ENCODE measurements around the gene MCTS1. TPM values are rescaled to one million over a fixed set of nuclear protein-coding genes. Genes with fewer than 3 reads are reported as not detected.

The MCTS1 gene, protein sequence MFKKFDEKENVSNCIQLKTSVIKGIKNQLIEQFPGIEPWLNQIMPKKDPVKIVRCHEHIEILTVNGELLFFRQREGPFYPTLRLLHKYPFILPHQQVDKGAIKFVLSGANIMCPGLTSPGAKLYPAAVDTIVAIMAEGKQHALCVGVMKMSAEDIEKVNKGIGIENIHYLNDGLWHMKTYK
- total RNA-seq = 67.3 and 70.1 TPM in 2 replicates

GRCh38 chrX:120603707-120604360 lies at the start of gene MCTS1:
Gene MCTS1 (plus strand): TSS chrX:120604101. CDS start chrX:120604237, 136 bp downstream.
- Mint-ChIP-seq H3K27ac (peak within 1 kb of the TSS; percentile 99), H3K9me3 (no peaks in the 10 kb centered on the region), H3K27me3 (ENCODE audit: insufficient read depth) (no peaks in the 10 kb centered on the region), H3K4me1 (ENCODE audit: low read depth) (peaks cover 10% of the 10 kb centered on the region), H3K4me3 (peak within 1 kb of the TSS; percentile 99), H3K36me3 (ENCODE audit: low read depth) (peaks cover 8% of the 10 kb centered on the region)
- intact Hi-C loops (cut with micrococcal nuclease) = loop anchor here (1.0 to 10.0 kb wide), 5 partner anchors 26 to 701 kb away; partner anchors contain the start of genes C1GALT1C1 and ZBTB33
- DNase-seq (ENCODE audit: low spot score) = peak; percentile 75

DNA sequence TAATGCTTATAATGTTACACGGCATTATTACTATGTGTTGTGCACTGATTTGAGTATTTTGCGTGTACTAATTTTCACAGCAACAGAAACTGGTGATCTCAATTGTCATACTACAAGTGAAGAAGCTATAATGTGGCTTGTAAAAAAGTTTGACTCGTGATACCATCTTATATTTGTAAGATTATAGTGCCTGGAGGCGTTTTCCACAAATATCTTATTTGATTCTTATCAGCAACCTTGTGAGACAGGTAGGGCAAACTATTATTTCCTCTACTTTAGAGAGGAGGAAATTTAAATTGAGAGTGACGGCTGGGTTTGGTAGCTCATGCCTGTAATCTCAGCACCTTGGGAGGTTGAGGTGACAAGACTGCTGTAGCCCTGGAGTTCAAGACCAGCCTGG lies 47.6 kb upstream of the MCTS1 start:
- intact Hi-C loops (cut with micrococcal nuclease) = no loop called here
- no peak overlapping the region for H3K27ac Mint-ChIP-seq
- no peaks in the 10 kb centered on the region for H3K27me3 Mint-ChIP-seq (ENCODE audit: insufficient read depth)

GRCh38 chrX:120559804-120560203 lies 44.1 kb upstream of the MCTS1 start:
- Mint-ChIP-seq H3K9me3 (no peaks in the 10 kb centered on the region), H3K36me3 (ENCODE audit: low read depth) (peaks cover 5% of the 10 kb centered on the region), H3K27ac (peak overlapping the region; percentile 97), H3K4me3 (peak overlapping the region; percentile 99), H3K4me1 (ENCODE audit: low read depth) (peaks cover 31% of the 10 kb centered on the region), H3K27me3 (ENCODE audit: insufficient read depth) (no peaks in the 10 kb centered on the region)
- intact Hi-C loops (cut with micrococcal nuclease) = loop anchor here (2.0 to 5.0 kb wide), 5 partner anchors 192 to 747 kb away; partner anchors contain the start of genes NDUFA1, RNF113A and ZBTB33
- no peak for DNase-seq (ENCODE audit: low spot score)

More for the DNA sequence above, 47.6 kb upstream of the MCTS1 start:
- DNase-seq (ENCODE audit: low spot score) = no peak
- Mint-ChIP-seq H3K36me3 (ENCODE audit: low read depth) (peaks cover 5% of the 10 kb centered on the region), H3K4me1 (ENCODE audit: low read depth) (peaks cover 20% of the 10 kb centered on the region), H3K4me3 (no peak overlapping the region), H3K9me3 (no peaks in the 10 kb centered on the region)

DNA sequence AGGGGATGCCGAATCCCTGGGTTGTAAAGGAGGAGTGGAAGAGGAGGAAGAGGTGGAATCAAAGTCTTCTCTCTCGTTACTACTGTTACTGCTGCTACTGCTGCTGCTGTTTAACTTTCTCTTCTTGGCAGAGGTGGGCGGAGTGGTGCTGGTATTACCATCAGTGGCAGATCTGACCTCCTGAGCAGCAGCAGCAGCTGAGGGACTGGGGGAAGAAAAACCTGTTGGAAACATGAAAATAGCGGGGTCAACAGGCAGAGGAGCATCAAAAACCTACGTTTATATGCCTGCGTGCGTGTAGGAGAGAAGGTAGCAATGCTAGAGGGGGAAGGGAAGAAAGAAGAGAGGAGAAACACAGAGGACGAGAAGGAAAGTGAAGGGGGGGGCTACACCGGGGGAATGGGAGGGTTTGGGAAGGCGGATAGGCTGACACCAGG lies 43.5 kb upstream of the MCTS1 start:
- H3K27ac Mint-ChIP-seq = peak overlapping the region; percentile 97
- no peaks in the 10 kb centered on the region for H3K27me3 Mint-ChIP-seq (ENCODE audit: insufficient read depth)
- intact Hi-C loops (cut with micrococcal nuclease) = loop anchor here (2.0 to 5.0 kb wide), 5 partner anchors 192 to 747 kb away; partner anchors contain the start of genes NDUFA1, RNF113A and ZBTB33
- peaks cover 31% of the 10 kb centered on the region for H3K4me1 Mint-ChIP-seq (ENCODE audit: low read depth)
- H3K4me3 Mint-ChIP-seq = peak overlapping the region; percentile 99
- H3K9me3 Mint-ChIP-seq = no peaks in the 10 kb centered on the region
- DNase-seq (ENCODE audit: low spot score) = peak; percentile 20
- H3K36me3 Mint-ChIP-seq (ENCODE audit: low read depth) = peaks cover 5% of the 10 kb centered on the region

- Mint-ChIP-seq H3K36me3 (ENCODE audit: low read depth) (peaks cover 5% of the 10 kb centered on the region), H3K9me3 (no peaks in the 10 kb centered on the region), H3K27ac (peak within 1 kb of the TSS; percentile 97), H3K27me3 (ENCODE audit: insufficient read depth) (no peaks in the 10 kb centered on the region), H3K4me3 (peak within 1 kb of the TSS; percentile 99), H3K4me1 (ENCODE audit: low read depth) (peaks cover 30% of the 10 kb centered on the region)
- intact Hi-C loops (cut with micrococcal nuclease) = loop anchor here (1.0 to 5.0 kb wide), 8 partner anchors 43 to 746 kb away; partner anchors contain the start of genes C1GALT1C1, MCTS1, NDUFA1 and RNF113A
- DNase-seq (ENCODE audit: low spot score) = peak; percentile 89
Measured at GRCh38 chrX:120560842-120561633, 42.9 kb upstream of the MCTS1 start, which contains the start of gene CUL4B. Gene CUL4B (minus strand): TSS chrX:120560962. CDS start chrX:120560638, 324 bp downstream.

- intact Hi-C loops (cut with micrococcal nuclease) = loop anchor here (1.0 to 5.0 kb wide), 8 partner anchors 42 to 745 kb away; partner anchors contain the start of genes C1GALT1C1, MCTS1, NDUFA1 and RNF113A
- peak overlapping the region; percentile 97 for H3K27ac Mint-ChIP-seq
- H3K4me3 Mint-ChIP-seq = peak overlapping the region; percentile 99
- H3K4me1 Mint-ChIP-seq (ENCODE audit: low read depth) = peaks cover 26% of the 10 kb centered on the region
- no peaks in the 10 kb centered on the region for H3K27me3 Mint-ChIP-seq (ENCODE audit: insufficient read depth)
- peaks cover 5% of the 10 kb centered on the region for H3K36me3 Mint-ChIP-seq (ENCODE audit: low read depth)
- H3K9me3 Mint-ChIP-seq = no peaks in the 10 kb centered on the region
- DNase-seq (ENCODE audit: low spot score) = no peak
Measured at GRCh38 chrX:120561634-120562568, 42.0 kb upstream of the MCTS1 start.

GRCh38 chrX:120562569-120562926 lies 41.4 kb upstream of the MCTS1 start:
- Mint-ChIP-seq H3K4me3 (no peak overlapping the region), H3K9me3 (no peaks in the 10 kb centered on the region), H3K27me3 (ENCODE audit: insufficient read depth) (no peaks in the 10 kb centered on the region), H3K36me3 (ENCODE audit: low read depth) (peaks cover 3% of the 10 kb centered on the region), H3K27ac (no peak overlapping the region), H3K4me1 (ENCODE audit: low read depth) (peaks cover 26% of the 10 kb centered on the region)
- no peak for DNase-seq (ENCODE audit: low spot score)
- intact Hi-C loops (cut with micrococcal nuclease) = loop anchor here (5.0 kb wide), 3 partner anchors 190 to 745 kb away; no protein-coding TSS in a partner anchor

DNA sequence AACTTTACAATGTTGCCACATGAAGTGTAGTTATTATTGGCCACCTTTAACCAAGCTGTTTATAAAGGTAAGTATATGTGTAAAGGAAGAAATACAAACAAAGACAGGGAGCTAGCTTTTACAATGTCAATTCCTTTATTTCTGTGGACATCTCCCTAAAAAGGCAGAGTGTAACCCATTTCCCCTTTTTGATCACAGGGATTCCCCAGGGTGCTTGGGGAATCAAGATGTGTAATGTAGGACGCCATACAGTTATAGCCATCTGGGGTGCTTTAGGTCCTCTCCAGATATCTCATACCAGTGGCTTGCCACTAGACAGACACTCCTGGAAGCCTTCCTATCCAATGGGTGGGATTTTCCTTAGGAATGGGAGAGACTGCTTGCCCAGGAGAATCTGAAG lies 39.0 kb upstream of the MCTS1 start:
- H3K4me3 Mint-ChIP-seq = no peak overlapping the region
- H3K4me1 Mint-ChIP-seq (ENCODE audit: low read depth) = peaks cover 12% of the 10 kb centered on the region
- DNase-seq (ENCODE audit: low spot score) = no peak
- H3K36me3 Mint-ChIP-seq (ENCODE audit: low read depth) = no peaks in the 10 kb centered on the region
- H3K27ac Mint-ChIP-seq = no peak overlapping the region
- intact Hi-C loops (cut with micrococcal nuclease) = loop anchor here (5.0 kb wide), 3 partner anchors 187 to 742 kb away; no protein-coding TSS in a partner anchor
- peaks cover 2% of the 10 kb centered on the region for H3K27me3 Mint-ChIP-seq (ENCODE audit: insufficient read depth)
- H3K9me3 Mint-ChIP-seq = no peaks in the 10 kb centered on the region

DNA sequence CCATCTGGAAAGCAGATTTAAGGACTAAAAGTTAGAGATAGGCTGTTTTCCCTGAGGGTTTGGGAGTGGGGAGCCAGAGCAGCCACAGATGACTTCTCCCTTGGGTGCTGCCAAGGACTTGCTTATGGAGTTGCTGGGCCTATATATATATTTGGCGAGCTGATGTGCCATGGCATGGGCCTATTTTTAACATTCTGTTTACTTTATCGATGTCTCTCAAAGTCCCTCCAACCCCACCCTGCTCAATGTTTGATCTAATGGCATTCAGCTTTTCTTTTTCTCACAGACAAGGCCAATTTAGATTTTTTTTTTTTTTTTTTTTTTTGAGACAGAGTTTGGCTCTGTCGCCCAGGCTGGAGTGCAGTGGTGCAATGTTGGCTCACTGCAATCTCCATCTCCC lies 37.1 kb upstream of the MCTS1 start:
- Mint-ChIP-seq H3K27ac (no peak overlapping the region), H3K27me3 (ENCODE audit: insufficient read depth) (peaks cover 2% of the 10 kb centered on the region), H3K9me3 (no peaks in the 10 kb centered on the region), H3K4me3 (no peak overlapping the region), H3K36me3 (ENCODE audit: low read depth) (no peaks in the 10 kb centered on the region), H3K4me1 (ENCODE audit: low read depth) (peaks cover 9% of the 10 kb centered on the region)
- intact Hi-C loops (cut with micrococcal nuclease) = no loop called here
- no peak for DNase-seq (ENCODE audit: low spot score)

- Mint-ChIP-seq H3K27me3 (ENCODE audit: insufficient read depth) (peaks cover 2% of the 10 kb centered on the region), H3K27ac (no peak overlapping the region), H3K36me3 (ENCODE audit: low read depth) (no peaks in the 10 kb centered on the region), H3K4me3 (no peak overlapping the region), H3K9me3 (no peaks in the 10 kb centered on the region), H3K4me1 (ENCODE audit: low read depth) (no peaks in the 10 kb centered on the region)
- no peak for DNase-seq (ENCODE audit: low spot score)
- intact Hi-C loops (cut with micrococcal nuclease) = no loop called here
Measured at GRCh38 chrX:120568035-120568434, 35.9 kb upstream of the MCTS1 start.

DNA sequence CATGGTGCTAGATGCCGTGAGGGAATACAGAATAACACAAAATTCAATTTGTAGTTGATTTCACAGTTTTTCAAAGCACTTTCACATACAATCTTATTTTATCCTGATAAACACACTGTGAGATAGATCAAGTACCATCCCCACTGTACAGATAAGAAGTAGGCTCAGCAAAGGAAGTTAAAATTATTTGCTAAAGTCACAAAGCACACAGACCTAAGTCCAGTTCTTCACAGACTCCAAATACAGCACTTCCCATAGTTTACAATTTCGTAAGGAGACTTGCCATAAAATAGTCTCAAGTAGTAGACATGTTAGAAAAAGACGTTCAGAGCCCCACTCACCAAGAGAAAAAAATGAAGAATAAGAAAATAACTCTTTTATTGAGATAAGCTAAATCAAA lies 35.3 kb upstream of the MCTS1 start:
- Mint-ChIP-seq H3K4me1 (ENCODE audit: low read depth) (no peaks in the 10 kb centered on the region), H3K27me3 (ENCODE audit: insufficient read depth) (peaks cover 2% of the 10 kb centered on the region), H3K9me3 (no peaks in the 10 kb centered on the region), H3K36me3 (ENCODE audit: low read depth) (no peaks in the 10 kb centered on the region), H3K27ac (no peak overlapping the region), H3K4me3 (no peak overlapping the region)
- intact Hi-C loops (cut with micrococcal nuclease) = no loop called here
- no peak for DNase-seq (ENCODE audit: low spot score)

Measured in activated T-helper 1 cell treated with anti-CD3 and anti-CD28 coated beads, Interleukin-12 subunit alpha, Interleukin-12 subunit beta, Interleukin-2, Interleukin-4 antibody, amounts not matched to agents 30 ng/mL and 10 ng/mL and 1 ng/mL, durations not matched to agents 14 hours and 24 hours and 36 hours (primary cell).